Ascending aorta (tissue), 2 donors: ENCODE measurements around the gene TBXA2R. TPM values are rescaled to one million over a fixed set of nuclear protein-coding genes. Genes with fewer than 3 reads are reported as not detected.

Source experiments
- DNase-seq, 2 donors: peaks; one replicate each; pipeline ENCODE4 v3.0.0-alpha.2; 2019; ENCODE audit warnings: low spot score in 2 of 2
- H3K27ac ChIP-seq, 2 donors: fragments of 200-600 bp; sonication (generic); one replicate each; pipeline ENCODE4 v1.5.1; 2016 to 2017; ENCODE audit warnings: mild to moderate bottlenecking in 1 of 2
- H3K27me3 ChIP-seq: fragments of 200-600 bp; sonication (generic); one replicate; pipeline ENCODE4 v1.5.1; 2017
- H3K36me3 ChIP-seq, 2 donors: fragments of 200-600 bp; sonication (generic); one replicate each; pipeline ENCODE4 v1.5.1; 2016
- H3K4me1 ChIP-seq, 2 donors: fragments of 200-600 bp; sonication (generic); one replicate each; pipeline ENCODE4 v1.5.1; 2016 to 2017; ENCODE audit warnings: mild to moderate bottlenecking in 1 of 2
- H3K4me3 ChIP-seq, 2 donors: fragments of 200-600 bp; sonication (generic); one replicate each; pipeline ENCODE4 v1.5.1; 2016 to 2017; ENCODE audit warnings: mild to moderate bottlenecking in 1 of 2
- H3K9me3 ChIP-seq, 2 donors: fragments of 200-600 bp; sonication (generic); one replicate each; pipeline ENCODE4 v1.5.1; 2016
- CTCF ChIP-seq, 3 experiments: fragments of 200-600 bp in 2 of 3; fragments of 450-650 bp in 1 of 3; sonication (generic) in 2 of 3; IDR thresholded peaks; one replicate each; pipeline ENCODE4 v1.5.1; 2016 to 2019; ENCODE audit warnings: antibody characterized with exemption in 3 of 3, mild to moderate bottlenecking in 1 of 3, moderate library complexity in 1 of 3
- intact Hi-C: fragments of 100-400 bp; cut with DNase I; formaldehyde crosslinking; loops from one replicate; pipeline ENCODE4 v1.15.1; 2023
- total RNA-seq: library from RNA; depleted of rRNA; stranded (reverse); fragments of >200 nt; gene quantifications from one replicate; pipeline ENCODE4 v1.1.0, GENCODE V29; 2016

TBXA2R gene
- total RNA-seq, 1 donor from 2014 or later, result 37.8 TPM

- Histone ChIP-seq H3K4me1 (peaks cover 50 to 73% of the 10 kb centered on the region in 2 donors), H3K9me3 (no peaks in the 10 kb centered on the region), H3K27ac (peak overlapping the region; percentile 94 to 99), H3K36me3 (peaks cover 5 to 6% of the 10 kb centered on the region in 2 donors), H3K4me3 (peak overlapping the region; percentile 74 to 96), H3K27me3 (no peaks in the 10 kb centered on the region)
- no peak for TF ChIP-seq CTCF (IDR thresholded peaks at IDR 0.05)
- intact Hi-C loops, result loop anchor here (5.0 kb wide), 3 partner anchors 48 to 148 kb away; partner anchors contain the start of genes FZR1 and MFSD12
- no peak for DNase-seq
Observed at GRCh38 chr19:3604987-3605343, 1.7 kb downstream of the TBXA2R start.

GRCh38 chr19:3604227-3604986 is 2.3 kb downstream of the TBXA2R start:
- Histone ChIP-seq H3K4me3 (peak overlapping the region; percentile 74 to 96), H3K36me3 (peaks cover 10 to 12% of the 10 kb centered on the region in 2 donors), H3K9me3 (no peaks in the 10 kb centered on the region), H3K27ac (peak overlapping the region; percentile 94 to 99), H3K4me1 (peaks cover 44 to 68% of the 10 kb centered on the region in 2 donors), H3K27me3 (no peaks in the 10 kb centered on the region)
- peak; percentile 23 to 89 for DNase-seq
- intact Hi-C loops, result no loop called here
- no peak for TF ChIP-seq CTCF (IDR thresholded peaks at IDR 0.05)

DNA sequence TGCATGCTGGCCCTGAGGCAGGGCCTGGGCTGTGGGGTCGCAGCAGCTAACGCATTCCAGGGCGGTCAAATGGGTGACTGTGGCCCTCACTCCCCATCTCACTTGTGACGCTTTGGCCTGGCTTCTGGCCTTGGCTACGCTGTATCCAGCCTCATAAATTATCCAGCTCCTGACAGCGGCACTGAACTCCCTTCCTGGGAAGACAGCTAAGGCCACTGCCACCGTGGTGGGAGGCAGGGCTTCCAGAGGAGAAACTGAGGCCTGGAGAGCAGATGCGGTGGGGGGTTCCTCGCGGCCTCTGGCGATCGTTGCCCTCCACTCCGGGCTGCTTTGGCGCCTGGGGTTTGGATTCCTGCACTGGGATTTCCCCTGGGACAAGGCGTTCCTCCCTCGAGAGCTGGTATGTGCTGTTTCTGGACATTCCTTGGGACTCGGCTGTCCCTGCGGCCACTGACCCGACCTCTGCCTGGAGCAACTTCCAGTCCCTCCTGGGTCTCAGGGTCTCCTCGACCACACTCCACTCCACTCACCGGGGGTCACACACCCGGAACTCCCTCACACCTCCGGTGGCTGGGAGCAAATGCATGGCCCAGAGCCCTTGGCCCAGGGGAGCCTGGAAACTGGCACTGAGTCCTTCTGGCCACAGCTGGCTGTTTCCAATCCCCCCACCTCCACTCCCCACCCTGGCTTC is 3.4 kb downstream of the TBXA2R start:
- Histone ChIP-seq H3K9me3 (no peaks in the 10 kb centered on the region), H3K4me3 (peak overlapping the region; percentile 74 to 96), H3K4me1 (peaks cover 33 to 56% of the 10 kb centered on the region in 2 donors), H3K36me3 (peaks cover 18 to 21% of the 10 kb centered on the region in 2 donors), H3K27me3 (no peaks in the 10 kb centered on the region), H3K27ac (peak overlapping the region; percentile 94 to 99)
- DNase-seq, result peak in 1 of 2 donors; percentile 87
- no peak for TF ChIP-seq CTCF (IDR thresholded peaks at IDR 0.05)
- intact Hi-C loops, result no loop called here

GRCh38 chr19:3601021-3601420 is 5.7 kb downstream of the TBXA2R start:
- Histone ChIP-seq H3K27me3 (no peaks in the 10 kb centered on the region), H3K36me3 (peaks cover 34 to 36% of the 10 kb centered on the region in 2 donors), H3K27ac (peak overlapping the region; percentile 94 to 99), H3K4me3 (no peak overlapping the region), H3K4me1 (peaks cover 23 to 45% of the 10 kb centered on the region in 2 donors), H3K9me3 (no peaks in the 10 kb centered on the region)
- TF ChIP-seq CTCF (IDR thresholded peaks at IDR 0.05), result no peak
- no peak for DNase-seq
- intact Hi-C loops, result no loop called here

DNA sequence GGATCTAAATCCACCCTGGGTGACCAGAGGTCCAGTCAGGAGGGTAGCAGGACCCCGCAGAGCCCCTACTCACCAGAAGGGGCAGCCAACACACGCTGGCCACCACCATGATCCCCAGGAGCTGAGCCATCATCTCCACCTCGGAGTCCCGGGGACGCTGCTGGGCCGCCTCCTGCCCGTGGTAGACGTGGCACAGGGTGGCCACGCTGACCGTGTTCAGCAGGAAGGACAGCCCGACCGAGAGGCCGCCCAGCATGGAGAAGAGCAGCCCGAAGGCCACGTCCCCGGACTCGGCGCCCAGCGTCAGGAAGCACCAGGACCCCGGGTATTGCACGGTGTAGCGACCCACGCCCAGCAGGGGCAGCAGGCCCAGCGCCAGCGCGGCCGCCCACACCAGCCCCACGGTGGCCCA is 6.9 kb downstream of the TBXA2R start:
- TF ChIP-seq CTCF (IDR thresholded peaks at IDR 0.05), result no peak
- Histone ChIP-seq H3K27ac (peak overlapping the region; percentile 27 to 99), H3K27me3 (no peaks in the 10 kb centered on the region), H3K4me3 (no peak overlapping the region), H3K4me1 (peaks cover 16 to 42% of the 10 kb centered on the region in 2 donors), H3K9me3 (no peaks in the 10 kb centered on the region), H3K36me3 (peaks cover 46 to 48% of the 10 kb centered on the region in 2 donors)
- intact Hi-C loops, result no loop called here
- no peak for DNase-seq
